Naive thymus-derived CD4-positive, alpha-beta T cell (primary cell): ENCODE results near the gene OR2D3. TPM values are rescaled to one million over a fixed set of nuclear protein-coding genes. Genes with fewer than 3 reads are reported as not detected.
"Not testable (repeated sequence)": the region's sequence is repeated elsewhere in the genome, so short reads cannot be mapped to it uniquely, and the experiment has no call there.

Source experiments
- ATAC-seq: fragments of 150-1000 bp; cut with Tn5 transposase; 2 replicates; pipeline ENCODE4 v1.10.0; 2021; ENCODE audit warnings: mild to moderate bottlenecking, moderate library complexity
- CTCF ChIA-PET: fragments of 350-600 bp; sonication (Branson Sonifier 250); formaldehyde crosslinking; loops from one replicate; lab custom pipeline; 2021; ENCODE audit warnings: antibody characterized with exemption; lab: Charles Lee
- POLR2A ChIA-PET: fragments of 350-600 bp; sonication (Branson Sonifier 250); formaldehyde crosslinking; loops from one replicate; lab custom pipeline; 2021; ENCODE audit warnings: antibody characterized with exemption, inconsistent platforms; lab: Charles Lee
- DNase-seq, 9 donors: peaks; one replicate each; pipeline versions ENCODE4 v3.0.0 to v3.0.0-alpha.2; 2020 to 2022; ENCODE audit warnings: mixed read lengths in 1 of 9
- H3K27ac ChIP-seq: one replicate; pipeline ENCODE4 v1.7.0; 2013; ENCODE audit warnings: mild to moderate bottlenecking, low read depth, low read length, moderate library complexity
- H3K27me3 ChIP-seq, 2 donors: one replicate each; pipeline ENCODE4 v1.7.0; 2013; ENCODE audit warnings: low read length in 2 of 2, mild to moderate bottlenecking in 2 of 2, moderate library complexity in 2 of 2; ENCODE audit not compliant: control insufficient read depth in 2 of 2, insufficient read depth in 2 of 2
- H3K36me3 ChIP-seq, 3 experiments: 1 replicate in 2 of 3; 2 replicates in 1 of 3; pipeline ENCODE4 v1.7.0; 2013; ENCODE audit warnings: low read length in 3 of 3, mild to moderate bottlenecking in 3 of 3, moderate library complexity in 1 of 3; ENCODE audit not compliant: insufficient read depth in 3 of 3, control insufficient read depth in 2 of 3
- H3K4me1 ChIP-seq, 2 donors: one replicate each; pipeline ENCODE4 v1.7.0; 2013; ENCODE audit warnings: low read length in 2 of 2, mild to moderate bottlenecking in 2 of 2, moderate library complexity in 1 of 2; ENCODE audit not compliant: control insufficient read depth in 2 of 2, insufficient read depth in 2 of 2
- H3K4me3 ChIP-seq: 2 replicates; pipeline ENCODE4 v1.7.0; 2013; ENCODE audit warnings: mild to moderate bottlenecking, low read length
- H3K9me3 ChIP-seq, 3 experiments: 1 replicate in 2 of 3; 2 replicates in 1 of 3; pipeline ENCODE4 v1.7.0; 2013; ENCODE audit warnings: low read length in 3 of 3; ENCODE audit not compliant: control insufficient read depth in 2 of 3
- H3K27ac Mint-ChIP-seq, 9 donors: one replicate each; pipeline ENCODE4 v1.8.0; 2020 to 2022; ENCODE audit warnings: mixed read lengths in 9 of 9, mild to moderate bottlenecking in 8 of 9, moderate library complexity in 5 of 9, inconsistent platforms in 2 of 9
- H3K27me3 Mint-ChIP-seq, 5 donors: one replicate each; pipeline ENCODE4 v1.8.0; 2021 to 2022; ENCODE audit warnings: mixed read lengths in 5 of 5, mild to moderate bottlenecking in 1 of 5
- H3K36me3 Mint-ChIP-seq, 5 donors: one replicate each; pipeline ENCODE4 v1.8.0; 2020 to 2022; ENCODE audit warnings: mixed read lengths in 5 of 5, mild to moderate bottlenecking in 3 of 5, inconsistent platforms in 1 of 5
- H3K4me1 Mint-ChIP-seq, 7 donors: one replicate each; pipeline ENCODE4 v1.8.0; 2020 to 2022; ENCODE audit warnings: mixed read lengths in 7 of 7, mild to moderate bottlenecking in 3 of 7, inconsistent platforms in 1 of 7
- H3K4me3 Mint-ChIP-seq, 10 donors: one replicate each; pipeline ENCODE4 v1.8.0; 2020 to 2022; ENCODE audit warnings: mild to moderate bottlenecking in 10 of 10, mixed read lengths in 10 of 10, moderate library complexity in 6 of 10, inconsistent platforms in 2 of 10
- H3K9me3 Mint-ChIP-seq, 11 donors: one replicate each; pipeline ENCODE4 v1.8.0; 2020 to 2022; ENCODE audit warnings: mixed read lengths in 11 of 11, mild to moderate bottlenecking in 4 of 11, inconsistent platforms in 1 of 11, moderate library complexity in 1 of 11
- intact Hi-C, 2 donors: fragments of 100-400 bp; cut with micrococcal nuclease; formaldehyde crosslinking; loops; one replicate each; pipeline ENCODE4 v1.15.1; 2023
- polyA plus RNA-seq, 2 donors: library from polyadenylated mRNA; unstranded; fragments of 300-500 nt; fragmentation: Illumina TruSeq; gene quantifications; one replicate each; pipeline ENCODE4 v1.2.3, GENCODE V29; 2021
- total RNA-seq, 6 experiments: library from RNA in 5 of 6; stranded (reverse) in 5 of 6; gene quantifications; 1 replicate in 5 of 6; 2 replicates in 1 of 6; pipeline ENCODE4 v1.2.3 and lab custom pipeline; 2021 to 2026

Gene OR2D3
- total and polyA plus RNA-seq, 7 experiments from 2014 or later: not detected

DNA sequence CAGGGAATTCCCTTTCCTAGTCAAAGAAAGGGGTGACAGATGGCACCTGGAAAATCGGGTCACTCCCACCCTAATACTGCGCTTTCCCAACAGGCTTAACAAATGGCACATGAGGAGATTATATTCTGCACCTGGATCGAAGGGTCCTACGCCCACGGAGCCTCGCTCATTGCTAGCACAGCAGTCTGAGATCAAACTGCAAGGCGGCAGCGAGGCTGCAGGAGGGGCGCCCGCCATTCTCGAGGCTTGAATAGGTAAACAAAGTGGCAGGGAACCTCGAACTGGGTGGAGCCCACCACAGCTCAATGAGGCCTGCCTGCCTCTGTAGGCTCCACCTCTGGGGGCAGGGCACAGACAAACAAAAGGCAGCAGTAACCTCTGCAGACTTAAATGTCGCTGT, 16.0 kb upstream of the OR2D3 start:
- H3K9me3 Mint-ChIP-seq, H3K4me1 ChIP-seq, H3K4me1 Mint-ChIP-seq, ATAC-seq, CTCF ChIA-PET, H3K27me3 ChIP-seq, H3K27ac ChIP-seq, H3K36me3 Mint-ChIP-seq, H3K4me3 ChIP-seq, H3K9me3 ChIP-seq, H3K36me3 ChIP-seq, POLR2A ChIA-PET, H3K4me3 Mint-ChIP-seq, H3K27ac Mint-ChIP-seq, DNase-seq: not testable (repeated sequence)
- H3K27me3 Mint-ChIP-seq: peaks cover 4 to 32% (median 18%) of the 10 kb centered on the region in 5 donors
- intact Hi-C loops: loop anchor here in 1 of 2 donors (5.0 kb wide), 1 partner anchor 537 kb away; no protein-coding TSS in a partner anchor

- Mint-ChIP-seq H3K27ac (no peak overlapping the region), H3K27me3 (peaks cover 0 to 2% (median 0%) of the 10 kb centered on the region in 5 donors), H3K4me3 (no peak overlapping the region), H3K36me3 (no peaks in the 10 kb centered on the region), H3K9me3 (peaks cover 0 to 4% (median 0%) of the 10 kb centered on the region in 11 donors), H3K4me1 (peaks cover 0 to 8% (median 0%) of the 10 kb centered on the region in 7 donors)
- POLR2A ChIA-PET: no interaction called here
- intact Hi-C loops: no loop called here
- Histone ChIP-seq H3K4me3 (no peak overlapping the region), H3K4me1 (no peaks in the 10 kb centered on the region), H3K9me3 (no peaks in the 10 kb centered on the region), H3K27ac (no peak overlapping the region), H3K27me3 (no peaks in the 10 kb centered on the region), H3K36me3 (no peaks in the 10 kb centered on the region)
- CTCF ChIA-PET: no interaction called here
- DNase-seq (no peak), ATAC-seq (no peak)
Measured at GRCh38 chr11:6911378-6911777, 9.4 kb upstream of the OR2D3 start.

DNA sequence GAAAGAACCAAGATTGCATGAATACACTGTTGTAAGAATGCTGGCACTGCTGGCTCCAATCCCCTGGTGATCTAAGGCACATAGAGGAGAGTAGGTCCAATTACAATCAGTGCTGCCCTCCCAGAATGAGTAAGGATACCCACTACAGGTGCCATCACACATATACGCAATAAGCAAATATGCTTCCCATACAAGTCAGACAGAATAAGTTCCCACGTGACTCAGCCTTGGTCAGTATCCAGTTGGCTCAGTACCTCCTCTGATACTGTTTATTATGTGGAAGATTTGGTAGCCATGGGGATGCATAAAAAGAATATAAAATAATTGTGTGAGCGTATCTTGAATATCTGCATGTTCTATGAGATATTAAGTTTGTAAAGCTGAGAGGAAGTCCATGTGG, 8.9 kb upstream of the OR2D3 start:
- Mint-ChIP-seq H3K9me3 (peaks cover 0 to 4% (median 0%) of the 10 kb centered on the region in 11 donors), H3K27me3 (peaks cover 0 to 4% (median 0%) of the 10 kb centered on the region in 5 donors), H3K27ac (no peak overlapping the region), H3K4me1 (peaks cover 0 to 8% (median 0%) of the 10 kb centered on the region in 7 donors), H3K36me3 (no peaks in the 10 kb centered on the region), H3K4me3 (no peak overlapping the region)
- Histone ChIP-seq H3K27ac (no peak overlapping the region), H3K4me1 (no peaks in the 10 kb centered on the region), H3K9me3 (no peaks in the 10 kb centered on the region), H3K36me3 (no peaks in the 10 kb centered on the region), H3K4me3 (no peak overlapping the region), H3K27me3 (no peaks in the 10 kb centered on the region)
- ATAC-seq (no peak), DNase-seq (no peak)
- POLR2A ChIA-PET: no interaction called here
- CTCF ChIA-PET: no interaction called here
- intact Hi-C loops: no loop called here

DNA sequence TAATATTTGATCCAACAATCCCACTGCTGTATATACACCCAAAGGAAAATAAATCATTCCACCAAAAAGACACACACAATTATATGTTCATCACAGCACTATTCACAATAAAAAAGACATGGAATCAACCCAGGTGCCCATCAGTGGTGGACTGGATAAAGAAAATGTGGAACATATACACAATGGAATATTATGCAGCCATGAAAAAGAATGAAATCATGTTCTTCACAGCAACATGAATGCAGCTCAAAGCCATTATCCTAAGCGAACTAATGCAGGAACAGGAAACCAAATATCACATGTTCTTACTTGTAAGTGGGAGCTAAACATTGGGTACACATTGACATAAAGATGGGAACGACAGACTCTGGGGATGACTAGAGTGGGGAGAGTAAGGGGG, 1.1 kb upstream of the OR2D3 start:
- peaks cover 0 to 3% (median 0%) of the 10 kb centered on the region in 7 donors for H3K4me1 Mint-ChIP-seq
- intact Hi-C loops: no loop called here
- POLR2A ChIA-PET: no interaction called here

DNA sequence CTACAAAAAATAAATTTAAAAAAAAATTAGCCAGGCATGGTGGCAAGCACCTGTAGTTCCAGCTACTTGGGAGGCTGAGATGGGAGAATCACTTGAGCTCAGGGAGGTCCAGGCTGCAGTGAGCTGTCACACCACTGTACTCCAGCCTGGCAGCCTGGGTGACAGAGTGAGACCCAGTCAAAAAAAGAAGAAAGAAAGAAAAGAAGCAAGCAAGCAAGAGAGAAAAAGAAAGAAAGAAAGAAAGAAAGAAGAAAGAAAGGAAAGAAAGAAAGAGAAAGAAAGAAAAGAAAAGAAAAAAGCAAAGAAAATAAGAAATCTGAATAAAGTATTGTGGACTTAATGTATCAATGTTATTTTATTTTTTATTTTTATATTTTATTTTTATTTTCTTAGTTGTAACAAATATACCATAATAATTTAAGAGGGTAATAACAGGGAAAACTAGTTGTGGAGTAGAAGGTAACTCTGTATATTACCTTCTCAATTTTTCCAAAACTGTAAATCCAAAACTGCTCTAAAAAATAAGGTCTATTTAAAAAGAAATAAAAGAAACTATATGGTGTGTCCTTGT, 4.3 kb downstream of the OR2D3 start:
- Histone ChIP-seq H3K27me3 (peaks cover 0 to 3% of the 10 kb centered on the region in 2 donors), H3K4me1 (peaks cover 0 to 8% of the 10 kb centered on the region in 2 donors), H3K27ac (no peak overlapping the region), H3K4me3 (no peak overlapping the region), H3K9me3 (no peaks in the 10 kb centered on the region), H3K36me3 (peaks cover 0 to 5% (median 0%) of the 10 kb centered on the region in 3 experiments)
- DNase-seq: no peak
- ChIA-PET POLR2A (no interaction called here), CTCF (no interaction called here)
- Mint-ChIP-seq H3K4me3 (peak overlapping the region in 4 of 10 donors; percentile 21 to 82 (median 53)), H3K27me3 (peaks cover 30 to 74% (median 66%) of the 10 kb centered on the region in 5 donors), H3K4me1 (peaks cover 7 to 31% (median 21%) of the 10 kb centered on the region in 7 donors), H3K36me3 (no peaks in the 10 kb centered on the region), H3K27ac (peak overlapping the region in 1 of 9 donors; percentile 37), H3K9me3 (peaks cover 0 to 4% (median 0%) of the 10 kb centered on the region in 11 donors)
- intact Hi-C loops: loop anchor here in 1 of 2 donors (5.0 kb wide), 1 partner anchor 178 kb away; no protein-coding TSS in a partner anchor
- no peak for ATAC-seq

More for the DNA sequence above, 1.1 kb upstream of the OR2D3 start:
- ATAC-seq (no peak), DNase-seq (no peak)
- Mint-ChIP-seq H3K27me3 (peaks cover 4 to 51% (median 40%) of the 10 kb centered on the region in 5 donors), H3K4me3 (no peak overlapping the region), H3K36me3 (no peaks in the 10 kb centered on the region), H3K27ac (no peak overlapping the region), H3K9me3 (peaks cover 0 to 5% (median 0%) of the 10 kb centered on the region in 11 donors)
- CTCF ChIA-PET: no interaction called here
- Histone ChIP-seq H3K4me3 (no peak overlapping the region), H3K4me1 (no peaks in the 10 kb centered on the region), H3K9me3 (no peaks in the 10 kb centered on the region), H3K27ac (no peak overlapping the region), H3K36me3 (no peaks in the 10 kb centered on the region), H3K27me3 (no peaks in the 10 kb centered on the region)

DNA sequence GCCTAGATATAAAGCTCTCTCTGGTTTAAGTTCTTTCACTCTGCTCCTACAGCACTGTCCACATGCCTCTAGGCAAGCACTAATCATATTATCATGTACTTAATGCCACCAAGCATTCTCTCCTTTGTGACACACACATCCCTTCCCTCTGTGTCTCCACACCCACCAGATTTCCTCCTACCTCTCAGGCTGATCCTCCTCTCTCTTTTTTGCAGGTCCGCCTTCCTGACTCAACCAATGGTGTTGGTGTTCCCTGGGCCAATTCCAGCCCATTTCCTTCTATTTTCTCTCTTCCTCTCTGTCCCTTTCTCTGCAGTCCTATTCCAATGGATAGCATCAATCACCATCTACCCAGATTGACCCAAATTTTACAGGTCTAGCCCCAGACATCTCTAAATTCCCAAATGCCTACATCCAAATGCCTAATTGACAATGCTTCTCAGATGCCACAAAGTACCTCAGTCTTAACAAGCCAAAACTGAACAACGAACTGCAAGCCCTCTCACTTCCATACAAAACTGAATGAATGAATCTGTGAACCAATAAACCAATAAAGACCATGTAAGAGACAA, 4.9 kb downstream of the OR2D3 start:
- peak overlapping the region; percentile 65 to 91 (median 78) for H3K4me3 Mint-ChIP-seq
- peaks cover 0 to 3% of the 10 kb centered on the region in 2 donors for H3K27me3 ChIP-seq
- peaks cover 0 to 5% (median 0%) of the 10 kb centered on the region in 3 experiments for H3K36me3 ChIP-seq
- POLR2A ChIA-PET: no interaction called here
- H3K9me3 ChIP-seq: no peaks in the 10 kb centered on the region
- peaks cover 0 to 4% (median 0%) of the 10 kb centered on the region in 11 donors for H3K9me3 Mint-ChIP-seq
- peak overlapping the region in 3 of 9 donors; percentile 27 to 37 (median 34) for H3K27ac Mint-ChIP-seq
- peak in 1 of 9 donors; percentile 12 for DNase-seq
- H3K27ac ChIP-seq: no peak overlapping the region
- peak overlapping the region; percentile 48 for H3K4me3 ChIP-seq
- intact Hi-C loops: loop anchor here in 1 of 2 donors (5.0 kb wide), 1 partner anchor 178 kb away; no protein-coding TSS in a partner anchor
- no peak for ATAC-seq
- H3K4me1 Mint-ChIP-seq: peaks cover 7 to 36% (median 21%) of the 10 kb centered on the region in 7 donors
- H3K36me3 Mint-ChIP-seq: peaks cover 0 to 3% (median 0%) of the 10 kb centered on the region in 5 donors
- H3K27me3 Mint-ChIP-seq: peaks cover 30 to 80% (median 72%) of the 10 kb centered on the region in 5 donors
- CTCF ChIA-PET: no interaction called here
- H3K4me1 ChIP-seq: peaks cover 0 to 8% of the 10 kb centered on the region in 2 donors
